ENCODE data around the gene SYNJ1.

DNA sequence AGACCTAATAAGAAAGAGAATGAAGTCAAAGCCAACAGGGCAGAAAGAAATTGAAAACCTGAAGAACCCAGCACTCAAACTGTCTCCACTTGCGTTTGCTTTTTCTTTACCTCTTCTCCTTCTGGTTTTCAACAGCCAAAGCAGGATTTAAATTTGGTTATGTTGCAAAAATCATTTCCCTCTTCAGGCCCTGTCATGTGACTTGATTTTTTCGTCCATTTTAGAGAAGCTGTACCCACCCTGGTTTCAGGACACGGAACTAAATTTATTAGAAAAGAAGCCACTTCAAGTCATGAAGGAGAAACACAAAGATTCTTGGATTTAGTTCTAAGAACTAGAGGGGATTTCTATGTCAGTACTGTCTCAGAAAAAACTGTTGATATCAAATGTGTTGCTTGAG is 1.0 kb upstream of the SYNJ1 start:
- no peak for TF ChIP-seq GATA2 (IDR thresholded peaks at IDR 0.05; ENCODE audit: low read depth, low read length)
- no peak for TF ChIP-seq GATA3 (IDR thresholded peaks at IDR 0.05; ENCODE audit: low read depth, low read length)

Data from SH-SY5Y (cell line).